Smooth muscle cell of trachea (primary cell): ENCODE measurements around the gene SAA2. TPM values are rescaled to one million over a fixed set of nuclear protein-coding genes. Genes with fewer than 3 reads are reported as not detected.

Source experiments
- total RNA-seq: library from RNA; depleted of rRNA; stranded (reverse); fragments of >200 nt; gene quantifications from 2 replicates; pipeline ENCODE4 v1.2.1, GENCODE V29; 2014

The SAA2 gene
- total RNA-seq = not detected in 2 replicates

GRCh38 chr11:18248561-18248960 is at the start of gene SAA2:
Gene SAA2, minus strand, starts transcription at chr11:18248668. Its CDS starts 657 bp downstream, at chr11:18248011.

DNA sequence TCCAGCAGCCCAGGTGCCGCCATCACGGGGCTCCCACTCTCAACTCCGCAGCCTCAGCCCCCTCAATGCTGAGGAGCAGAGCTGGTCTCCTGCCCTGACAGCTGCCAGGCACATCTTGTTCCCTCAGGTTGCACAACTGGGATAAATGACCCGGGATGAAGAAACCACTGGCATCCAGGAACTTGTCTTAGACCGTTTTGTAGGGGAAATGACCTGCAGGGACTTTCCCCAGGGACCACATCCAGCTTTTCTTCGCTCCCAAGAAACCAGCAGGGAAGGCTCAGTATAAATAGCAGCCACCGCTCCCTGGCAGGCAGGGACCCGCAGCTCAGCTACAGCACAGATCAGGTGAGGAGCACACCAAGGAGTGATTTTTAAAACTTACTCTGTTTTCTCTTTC is 17.5 kb upstream of the SAA2 start, which contains the start of gene SAA1:
TSS of gene SAA1 (plus strand) at position 316 of the 400 bp plus-strand sequence. CDS start 624 bp downstream, outside the sequence.

GRCh38 chr11:18236664-18237356 is 11.7 kb downstream of the SAA2 start, which contains the start of gene SAA4:
Gene SAA4, minus strand, starts transcription at chr11:18236802. Its CDS starts 876 bp downstream, at chr11:18235926.

Other genes with a start within 250 kb of the SAA2 start
- gene SERGEF, start 235.6 kb downstream of the SAA2 start, total RNA-seq = 20.5 and 25.1 TPM in 2 replicates
- under 0.01 TPM in 2 replicates for gene TPH1, start 202.4 kb downstream of the SAA2 start, total RNA-seq
- gene SAAL1, start 142.6 kb downstream of the SAA2 start, total RNA-seq = 10.8 and 21.8 TPM in 2 replicates
- not detected in 2 replicates for gene MRGPRX3, start 116.1 kb downstream of the SAA2 start, total RNA-seq
- not detected in 2 replicates for gene MRGPRX4, start 75.8 kb downstream of the SAA2 start, total RNA-seq
- gene SAA4, start 11.9 kb downstream of the SAA2 start, total RNA-seq = not detected in 2 replicates
- gene SAA1, start 17.6 kb upstream of the SAA2 start, total RNA-seq = not detected in 2 replicates
- 39.0 and 39.7 TPM in 2 replicates for gene HPS5, start 73.5 kb upstream of the SAA2 start, total RNA-seq
- gene GTF2H1, start 73.9 kb upstream of the SAA2 start, total RNA-seq = 91.8 and 95.4 TPM in 2 replicates
- 484 and 1,145 TPM in 2 replicates for gene LDHA, start 145.9 kb upstream of the SAA2 start, total RNA-seq
- 0.50 TPM in 1 of 2 replicates, not detected in the other for gene LDHC, start 163.7 kb upstream of the SAA2 start, total RNA-seq
- gene LDHAL6A, start 207.2 kb upstream of the SAA2 start, total RNA-seq = not detected in 2 replicates